Right ventricle myocardium superior (tissue), 1 donor: Measurements from ENCODE around the gene RDH8. TPM values are rescaled to one million over a fixed set of nuclear protein-coding genes. Genes with fewer than 3 reads are reported as not detected.
A peak's percentile ranks its signal among the peaks of the same experiment; 100 is the strongest.

Experiments used
- ATAC-seq: fragments of 200-7000 bp; cut with Tn5 transposase; one replicate; pipeline ENCODE4 v1.9.1; 2020; ENCODE audit warnings: mild to moderate bottlenecking; ENCODE audit not compliant: poor library complexity
- DNase-seq: peaks from one replicate; pipeline ENCODE4 v3.0.0-alpha.2; 2020
- intact Hi-C: fragments of 100-400 bp; cut with DNase I; formaldehyde crosslinking; loops from one replicate; pipeline ENCODE4 v1.11.2; 2022
- total RNA-seq: library from RNA; stranded (reverse); fragmentation: NEBNext Ultra II Directional; extraction: Animal tissue kit (Norgen Biotek cat#: 25700); gene quantifications from one replicate; pipeline ENCODE4 v1.2.1, GENCODE V29; 2021
- donor health status: DM: no; HTN: yes; CAD: no; lungs with severe emphysema.

The RDH8 gene
- total RNA-seq, 1 donor from 2014 or later: not detected

- intact Hi-C loops: no loop called here
- no peak for DNase-seq
- no peak for ATAC-seq
These were observed 10.0 kb upstream of the RDH8 start for GRCh38 chr19:10003271-10003670.

- ATAC-seq: no peak
- DNase-seq: peak; percentile 13
- intact Hi-C loops: no loop called here
These were observed 8.7 kb upstream of the RDH8 start for GRCh38 chr19:10004617-10005016.

- ATAC-seq: no peak
- intact Hi-C loops: no loop called here
- DNase-seq: peak; percentile 27
These were observed 7.5 kb upstream of the RDH8 start for GRCh38 chr19:10005632-10006334.

- peak; percentile 60 for DNase-seq
- ATAC-seq: peak; percentile 52
- intact Hi-C loops: no loop called here
These were observed 7.0 kb upstream of the RDH8 start for GRCh38 chr19:10006335-10006708.

GRCh38 chr19:10006752-10007323, 6.4 kb upstream of the RDH8 start:
- DNase-seq: no peak
- intact Hi-C loops: no loop called here
- ATAC-seq: no peak

- ATAC-seq (peak; percentile 30), DNase-seq (peak; percentile 71)
- intact Hi-C loops: no loop called here
These were observed 5.7 kb upstream of the RDH8 start for GRCh38 chr19:10007371-10008183.

GRCh38 chr19:10008184-10008765, 5.0 kb upstream of the RDH8 start:
- intact Hi-C loops: no loop called here
- DNase-seq (peak; percentile 38), ATAC-seq (no peak)

GRCh38 chr19:10009714-10010224, 3.5 kb upstream of the RDH8 start:
- intact Hi-C loops: no loop called here

GRCh38 chr19:10010247-10010691, 3.0 kb upstream of the RDH8 start, which contains the start of gene COL5A3:
Gene COL5A3, minus strand, starts transcription at chr19:10010504. Its CDS starts 119 bp downstream, at chr19:10010385.
- DNase-seq (peak; percentile 84), ATAC-seq (peak; percentile 71)
- intact Hi-C loops: no loop called here

More at GRCh38 chr19:10009714-10010224, 3.5 kb upstream of the RDH8 start:
- no peak for ATAC-seq
- no peak for DNase-seq

GRCh38 chr19:10010939-10011338, 2.3 kb upstream of the RDH8 start:
- intact Hi-C loops: no loop called here
- DNase-seq: peak; percentile 25
- no peak for ATAC-seq

GRCh38 chr19:10011974-10012373, 1.3 kb upstream of the RDH8 start:
- peak; percentile 39 for DNase-seq
- intact Hi-C loops: no loop called here
- ATAC-seq: no peak

GRCh38 chr19:10013834-10014618, 743 bp downstream of the RDH8 start:
- DNase-seq (peak; percentile 17), ATAC-seq (no peak)
- intact Hi-C loops: no loop called here

GRCh38 chr19:10018263-10018662, 5.0 kb downstream of the RDH8 start:
- ATAC-seq (no peak), DNase-seq (no peak)
- intact Hi-C loops: no loop called here

- intact Hi-C loops: no loop called here
- no peak for DNase-seq
- no peak for ATAC-seq
These were observed 5.5 kb downstream of the RDH8 start for GRCh38 chr19:10018786-10019185.

GRCh38 chr19:10019246-10019645, 6.0 kb downstream of the RDH8 start:
- intact Hi-C loops: no loop called here

GRCh38 chr19:10020851-10021250, 7.6 kb downstream of the RDH8 start:
- intact Hi-C loops: no loop called here
- DNase-seq (no peak), ATAC-seq (no peak)

More at GRCh38 chr19:10019246-10019645, 6.0 kb downstream of the RDH8 start:
- ATAC-seq: no peak
- no peak for DNase-seq

- DNase-seq (no peak), ATAC-seq (no peak)
- intact Hi-C loops: no loop called here
These were observed 8.2 kb downstream of the RDH8 start for GRCh38 chr19:10021446-10021845.

- ATAC-seq (no peak), DNase-seq (no peak)
- intact Hi-C loops: no loop called here
These were observed 8.6 kb downstream of the RDH8 start for GRCh38 chr19:10021863-10022262.
